Measurements from ENCODE around the gene PIEZO2.

- no peak for TF ChIP-seq CTCF (conservative IDR thresholded peaks at IDR 0.05)
- TF ChIP-seq ZFX (IDR thresholded peaks at IDR 0.05), result no peak
These were observed 5.8 kb upstream of the PIEZO2 start for GRCh38 chr18:11155034-11155759.

All from C4-2B (cell line).